ENCODE results near the gene C2orf49.

GRCh38 chr2:105327690-105328089, 9.7 kb upstream of the C2orf49 start:
- TF ChIP-seq CTCF (conservative IDR thresholded peaks at IDR 0.05 in 1 of 2, IDR thresholded peaks at IDR 0.05 in 1 of 2; ENCODE audit: extremely low read depth in 1 of 2, insufficient read depth in 1 of 2, low read depth in 1 of 2, low read length in 2 of 2) (no peak), EZH2 (IDR thresholded peaks at IDR 0.05; ENCODE audit: borderline replicate concordance, low read length) (no peak)
